K562 treated with DMSO at 1 percent for 48 hours (cell line): ENCODE measurements around the gene DNMBP. TPM values are rescaled to one million over a fixed set of nuclear protein-coding genes. Genes with fewer than 3 reads are reported as not detected.

Experiments
- total RNA-seq: library from RNA; unstranded; fragments of 300-600 nt; gene quantifications from 2 replicates; pipeline ENCODE4 v1.2.3, GENCODE V29; 2022; ENCODE audit warnings: low replicate concordance; ENCODE audit errors: extremely low read depth

Gene DNMBP
- not detected in 2 replicates for total RNA-seq

GRCh38 chr10:100009793-100010676 is at the start of gene DNMBP:
DNMBP (minus strand) TSS chr10:100009947; CDS start chr10:99972124, 37,823 bp downstream.

Other genes starting within 250 kb of the DNMBP start
- not detected in 2 replicates for gene ABCC2, start 227.3 kb downstream of the DNMBP start, total RNA-seq
- gene CPN1, start 71.9 kb upstream of the DNMBP start, total RNA-seq, result not detected in 2 replicates
- gene ERLIN1, start 176.1 kb upstream of the DNMBP start, total RNA-seq, result not detected in 2 replicates
- gene CHUK, start 219.6 kb upstream of the DNMBP start, total RNA-seq, result not detected in 2 replicates